HCT116 (cell line): ENCODE data around the gene SKA1. TPM values are rescaled to one million over a fixed set of nuclear protein-coding genes. Genes with fewer than 3 reads are reported as not detected.
"Not testable (repeated sequence)": the region's sequence is repeated elsewhere in the genome, so short reads cannot be mapped to it uniquely, and the experiment has no call there.

Experiments
- ATAC-seq: fragments of 200-7000 bp; cut with Tn5 transposase; 2 replicates; pipeline ENCODE4 v1.9.1; 2020; ENCODE audit warnings: mild to moderate bottlenecking, moderate library complexity
- BruUV-seq: library from RNA; stranded (reverse); fragments of 400-500 nt; replicated peaks from 2 replicates; lab custom pipeline; 2021; lab: Mats Ljungman, UMichigan
- CTCF ChIA-PET: fragments of 300-600 bp; sonication (Branson Sonifier 250); formaldehyde crosslinking; loops from one replicate; lab custom pipeline; 2021; ENCODE audit warnings: antibody characterized with exemption; lab: Charles Lee
- POLR2A ChIA-PET: fragments of 300-600, 350-600 bp; sonication (Branson Sonifier 250); formaldehyde crosslinking; loops from one replicate; lab custom pipeline; 2021; ENCODE audit warnings: antibody characterized with exemption; lab: Charles Lee
- RAD21 ChIA-PET, 2 experiments: fragments of 300-600 bp; sonication (Branson Sonifier 250); formaldehyde crosslinking; loops; one replicate each; lab custom pipeline; 2023; ENCODE audit warnings: low total read pairs in 2 of 2; ENCODE audit not compliant: uncharacterized antibody in 2 of 2, unreplicated experiment in 2 of 2, low non-redundant PET in 1 of 2; lab: Charles Lee
- DNase-seq: peaks from one replicate; pipeline ENCODE4 v3.0.0-alpha.2; 2010; ENCODE audit warnings: low read depth, low spot score
- H2AFZ ChIP-seq: fragments of 200-600 bp; shearing (Covaris generic), sonication (generic); 2 replicates; pipeline ENCODE4 v1.6.1; 2017; ENCODE audit warnings: low read depth, mixed run types, mixed read lengths, antibody characterized with exemption, low read length; ENCODE audit not compliant: poor library complexity, severe bottlenecking
- H3K27ac ChIP-seq: 2 replicates; pipeline ENCODE4 v1.5.1; 2012; ENCODE audit warnings: low read depth, low read length
- H3K27me3 ChIP-seq: fragments of 200-600 bp; sonication (generic); 2 replicates; pipeline ENCODE4 v1.6.1; 2016; ENCODE audit warnings: mixed run types, low read length, mixed read lengths; ENCODE audit not compliant: insufficient read depth
- H3K36me3 ChIP-seq, 2 experiments: fragments of 200-500 bp in 1 of 2; fragments of 200-600 bp in 1 of 2; sonication (Bioruptor generic) in 1 of 2; sonication (generic) in 1 of 2; 2 replicates each; pipeline versions ENCODE4 v1.5.1 to v1.6.1; 2014 to 2016; ENCODE audit warnings: low read length in 2 of 2, inconsistent platforms in 1 of 2, mixed read lengths in 1 of 2, mixed run types in 1 of 2; ENCODE audit not compliant: insufficient read depth in 2 of 2, control insufficient read depth in 1 of 2
- H3K4me1 ChIP-seq, 2 experiments: fragments of 200-600 bp in 1 of 2; sonication (generic) in 1 of 2; 2 replicates each; pipeline versions ENCODE4 v1.5.1 to v1.6.1; 2012 to 2017; ENCODE audit warnings: low read length in 2 of 2, inconsistent platforms in 1 of 2, mild to moderate bottlenecking in 1 of 2, mixed read lengths in 1 of 2, mixed run types in 1 of 2, moderate library complexity in 1 of 2; ENCODE audit not compliant: insufficient read depth in 2 of 2, control insufficient read depth in 1 of 2
- H3K4me2 ChIP-seq: fragments of 200-600 bp; sonication (generic); 2 replicates; pipeline ENCODE4 v1.6.1; 2017; ENCODE audit warnings: mixed run types, low read length, mixed read lengths
- H3K4me3 ChIP-seq, 2 experiments: fragments of 200-600 bp in 1 of 2; sonication (generic) in 1 of 2; replicated peaks in 1 of 2; 2 replicates each; pipeline ENCODE4 v1.5.1; 2011 to 2016; ENCODE audit warnings: low read length in 2 of 2, control low read depth in 1 of 2, low read depth in 1 of 2, mild to moderate bottlenecking in 1 of 2, mixed read lengths in 1 of 2, mixed run types in 1 of 2
- H3K79me2 ChIP-seq: fragments of 200-600 bp; sonication (generic); 2 replicates; pipeline ENCODE4 v1.6.1; 2017; ENCODE audit warnings: mild to moderate bottlenecking, mixed run types, low read length, moderate library complexity, mixed read lengths; ENCODE audit not compliant: insufficient read depth
- H3K9ac ChIP-seq: fragments of 200-600 bp; sonication (generic); 2 replicates; pipeline ENCODE4 v1.6.1; 2016; ENCODE audit warnings: low read length, mixed read lengths
- H3K9me2 ChIP-seq: fragments of 200-600 bp; sonication (generic), shearing (Covaris generic); 2 replicates; pipeline ENCODE4 v1.6.1; 2017; ENCODE audit warnings: mixed run types, mild to moderate bottlenecking, moderate library complexity; ENCODE audit not compliant: insufficient read depth
- H3K9me3 ChIP-seq, 2 experiments: fragments of 200-500 bp in 1 of 2; fragments of 200-600 bp in 1 of 2; sonication (Bioruptor generic) in 1 of 2; sonication (generic) in 1 of 2; 2 replicates each; pipeline ENCODE4 v1.6.1; 2014 to 2017; ENCODE audit warnings: low read length in 2 of 2, mixed read lengths in 2 of 2, inconsistent platforms in 1 of 2, low read depth in 1 of 2, mild to moderate bottlenecking in 1 of 2, mixed run types in 1 of 2, moderate library complexity in 1 of 2; ENCODE audit not compliant: control insufficient read depth in 1 of 2, insufficient read depth in 1 of 2
- H4K20me1 ChIP-seq: fragments of 200-600 bp; sonication (generic), shearing (Covaris generic); 2 replicates; pipeline ENCODE4 v1.6.1; 2017; ENCODE audit warnings: mixed run types, mild to moderate bottlenecking, moderate library complexity; ENCODE audit not compliant: insufficient read depth
- CEBPB ChIP-seq: IDR thresholded peaks from 2 replicates; pipeline ENCODE4 v1.6.1; 2012; ENCODE audit warnings: low read depth
- SIN3A ChIP-seq: IDR thresholded peaks from 2 replicates; pipeline ENCODE4 v1.6.1; 2012; ENCODE audit warnings: low read depth
- ZFX ChIP-seq: fragments of 450-650 bp; IDR thresholded peaks from 2 replicates; pipeline ENCODE4 v1.6.1; 2017
- ZNF274 ChIP-seq: fragments of 200-500 bp; sonication (Bioruptor generic); IDR thresholded peaks from 2 replicates; pipeline ENCODE4 v1.6.1; 2014; ENCODE audit warnings: mild to moderate bottlenecking, low read depth, low read length, inconsistent platforms
- intact Hi-C: fragments of 100-400 bp; cut with micrococcal nuclease; formaldehyde crosslinking; loops from 2 replicates; pipeline ENCODE4 v1.10.0; 2022
- total RNA-seq: library from RNA; stranded (reverse); gene quantifications from one replicate; pipeline ENCODE4 v1.2.1, GENCODE V29; 2021; ENCODE audit not compliant: unreplicated experiment

SKA1 gene
- total RNA-seq, 1 experiment from 2014 or later, result 34.5 TPM

GRCh38 chr18:50401888-50402287, 27.0 kb downstream of the SKA1 start:
- Histone ChIP-seq H3K4me2 (no peak overlapping the region), H3K36me3 (no peaks in the 10 kb centered on the region), H3K9me2 (no peaks in the 10 kb centered on the region), H3K27ac (no peak overlapping the region), H2AFZ (no peak overlapping the region)
- TF ChIP-seq SIN3A (no peak), ZFX (no peak), CEBPB (no peak), ZNF274 (no peak)
- TF ChIP-seq, all 23 proteins: peak for 0
- Histone ChIP-seq H3K27me3 (no peaks in the 10 kb centered on the region), H3K4me3 (no peak overlapping the region), H3K79me2 (no peaks in the 10 kb centered on the region), H3K9ac (no peak overlapping the region), H4K20me1 (no peaks in the 10 kb centered on the region), H3K9me3 (no peaks in the 10 kb centered on the region), H3K4me1 (peaks cover 0 to 6% of the 10 kb centered on the region in 2 experiments; a peak in 1 of 4 replicates)
- DNase-seq, result no peak
- ATAC-seq, result peak; percentile 84
- ChIA-PET CTCF (no interaction called here), RAD21 (no interaction called here), POLR2A (no interaction called here)
- no TSS peak for BruUV-seq
- intact Hi-C loops, result no loop called here

- H4K20me1 ChIP-seq, intact Hi-C loops, H3K9me2 ChIP-seq, RAD21 ChIA-PET, BruUV-seq, H3K4me1 ChIP-seq, DNase-seq, H3K9ac ChIP-seq, H3K9me3 ChIP-seq, H3K4me3 ChIP-seq, POLR2A ChIA-PET, H3K36me3 ChIP-seq, CTCF ChIA-PET, ATAC-seq, H3K27me3 ChIP-seq, H2AFZ ChIP-seq, H3K27ac ChIP-seq, H3K79me2 ChIP-seq, H3K4me2 ChIP-seq: not testable (repeated sequence)
These were observed 30.1 kb downstream of the SKA1 start for GRCh38 chr18:50404752-50405581.
